Astrocyte (in vitro differentiated cells and primary cell): ENCODE results near the gene PLGRKT. TPM values are rescaled to one million over a fixed set of nuclear protein-coding genes. Genes with fewer than 3 reads are reported as not detected.

ENCODE experiments used
- DNase-seq: peaks from one replicate; pipeline ENCODE4 v3.0.0-alpha.2; 2010; ENCODE audit warnings: low read depth
- FAIRE-seq: peaks from 2 replicates; lab custom pipeline; 2011; peaks lifted over from hg19 to GRCh38; lab: Jason Lieb, UNC
- H2AFZ ChIP-seq: 2 replicates; pipeline ENCODE4 v1.6.0; 2012; ENCODE audit warnings: low read depth, low read length, inconsistent platforms
- H3K27ac ChIP-seq: 2 replicates; pipeline ENCODE4 v1.5.1; 2011; ENCODE audit warnings: low read depth, low read length, inconsistent platforms
- H3K27me3 ChIP-seq: 2 replicates; pipeline ENCODE4 v1.6.0; 2011; ENCODE audit warnings: low read length, inconsistent platforms; ENCODE audit not compliant: insufficient read depth
- H3K36me3 ChIP-seq: 2 replicates; pipeline ENCODE4 v1.5.1; 2011; ENCODE audit warnings: low read length, inconsistent platforms; ENCODE audit not compliant: insufficient read depth
- H3K4me1 ChIP-seq: 2 replicates; pipeline ENCODE4 v1.5.1; 2011; ENCODE audit warnings: low read length, inconsistent platforms; ENCODE audit not compliant: insufficient read depth
- H3K4me2 ChIP-seq: 2 replicates; pipeline ENCODE4 v1.6.0; 2012; ENCODE audit warnings: low read length, inconsistent platforms
- H3K4me3 ChIP-seq: 2 replicates; pipeline ENCODE4 v1.5.1; 2011; ENCODE audit warnings: low read depth, mild to moderate bottlenecking, low read length, inconsistent platforms; ENCODE audit not compliant: insufficient read depth
- H3K79me2 ChIP-seq: 2 replicates; pipeline ENCODE4 v1.6.0; 2012; ENCODE audit warnings: mild to moderate bottlenecking, low read length, inconsistent platforms; ENCODE audit not compliant: insufficient read depth
- H3K9ac ChIP-seq: 2 replicates; pipeline ENCODE4 v1.6.0; 2012; ENCODE audit warnings: mild to moderate bottlenecking, low read length, inconsistent platforms
- H3K9me3 ChIP-seq: 2 replicates; pipeline ENCODE4 v1.5.1; 2012; ENCODE audit warnings: low read depth, mild to moderate bottlenecking, low read length, inconsistent platforms; ENCODE audit not compliant: insufficient read depth
- H4K20me1 ChIP-seq: 2 replicates; pipeline ENCODE4 v1.6.0; 2012; ENCODE audit warnings: low read length, inconsistent platforms; ENCODE audit not compliant: insufficient read depth
- H3K27ac Mint-ChIP-seq: one replicate; pipeline ENCODE4 v1.8.0; 2021; ENCODE audit warnings: mild to moderate bottlenecking, mixed read lengths; ENCODE audit not compliant: unreplicated experiment
- H3K27me3 Mint-ChIP-seq: one replicate; pipeline ENCODE4 v1.8.0; 2021; ENCODE audit warnings: low read depth, mixed read lengths; ENCODE audit not compliant: unreplicated experiment
- H3K36me3 Mint-ChIP-seq: one replicate; pipeline ENCODE4 v1.8.0; 2021; ENCODE audit warnings: low read depth, mixed read lengths; ENCODE audit not compliant: unreplicated experiment
- H3K4me1 Mint-ChIP-seq: one replicate; pipeline ENCODE4 v1.8.0; 2021; ENCODE audit warnings: low read depth, mixed read lengths; ENCODE audit not compliant: unreplicated experiment
- H3K4me3 Mint-ChIP-seq: one replicate; pipeline ENCODE4 v1.8.0; 2021; ENCODE audit warnings: mild to moderate bottlenecking, moderate library complexity, mixed read lengths; ENCODE audit not compliant: unreplicated experiment
- H3K9me3 Mint-ChIP-seq: one replicate; pipeline ENCODE4 v1.8.0; 2021; ENCODE audit warnings: mild to moderate bottlenecking, mixed read lengths; ENCODE audit not compliant: unreplicated experiment
- CTCF ChIP-seq: IDR thresholded peaks from 2 replicates; pipeline ENCODE4 v1.5.1; 2011; ENCODE audit warnings: low read depth, mild to moderate bottlenecking, inconsistent platforms, low read length, moderate library complexity; ENCODE audit not compliant: insufficient read depth
- EZH2 ChIP-seq: IDR thresholded peaks from 2 replicates; pipeline ENCODE4 v1.6.1; 2012; ENCODE audit warnings: mild to moderate bottlenecking, low read length, inconsistent platforms; ENCODE audit not compliant: insufficient read depth
- total RNA-seq: library from RNA; stranded (reverse); gene quantifications from 2 replicates; pipeline ENCODE4 v1.2.1, GENCODE V29; 2021

Gene PLGRKT
- total RNA-seq, 1 donor from 2014 or later: 10.6 TPM

- Histone ChIP-seq H3K4me1 (no peaks in the 10 kb centered on the region), H3K27ac (no peak overlapping the region), H4K20me1 (no peaks in the 10 kb centered on the region), H3K9me3 (no peaks in the 10 kb centered on the region), H3K9ac (no peak overlapping the region), H3K4me2 (no peak overlapping the region), H3K4me3 (no peak overlapping the region), H3K36me3 (no peaks in the 10 kb centered on the region), H3K79me2 (no peaks in the 10 kb centered on the region), H3K27me3 (no peaks in the 10 kb centered on the region), H2AFZ (no peak overlapping the region)
- no peaks in the 10 kb centered on the region for H3K27me3 Mint-ChIP-seq
- no peak for DNase-seq
- FAIRE-seq: no peak
- peaks cover 2% of the 10 kb centered on the region for H3K4me1 Mint-ChIP-seq
- no peaks in the 10 kb centered on the region for H3K36me3 Mint-ChIP-seq
- no peak overlapping the region for H3K4me3 Mint-ChIP-seq
- H3K9me3 Mint-ChIP-seq: peaks cover 3% of the 10 kb centered on the region
- TF ChIP-seq CTCF (no peak), EZH2 (no peak)
- no peak overlapping the region for H3K27ac Mint-ChIP-seq
Measured at GRCh38 chr9:5483306-5483705, 45.6 kb upstream of the PLGRKT start.

GRCh38 chr9:5482194-5482593 is 44.5 kb upstream of the PLGRKT start:
- H3K4me3 Mint-ChIP-seq: no peak overlapping the region
- TF ChIP-seq EZH2: no peak
- no peak for TF ChIP-seq CTCF

GRCh38 chr9:5481322-5482040 is 43.8 kb upstream of the PLGRKT start:
- TF ChIP-seq CTCF: peak; percentile 10
- TF ChIP-seq EZH2: no peak
- Histone ChIP-seq H3K27me3 (no peaks in the 10 kb centered on the region), H3K9ac (no peak overlapping the region), H3K27ac (no peak overlapping the region), H3K4me2 (no peak overlapping the region), H3K36me3 (no peaks in the 10 kb centered on the region), H2AFZ (no peak overlapping the region), H3K4me3 (no peak overlapping the region), H4K20me1 (no peaks in the 10 kb centered on the region), H3K79me2 (no peaks in the 10 kb centered on the region), H3K4me1 (no peaks in the 10 kb centered on the region), H3K9me3 (no peaks in the 10 kb centered on the region)
- no peaks in the 10 kb centered on the region for H3K27me3 Mint-ChIP-seq
- peaks cover 4% of the 10 kb centered on the region for H3K9me3 Mint-ChIP-seq
- DNase-seq (no peak), FAIRE-seq (peak; percentile 50)
- no peaks in the 10 kb centered on the region for H3K36me3 Mint-ChIP-seq
- no peak overlapping the region for H3K27ac Mint-ChIP-seq
- H3K4me3 Mint-ChIP-seq: no peak overlapping the region
- no peaks in the 10 kb centered on the region for H3K4me1 Mint-ChIP-seq

More at GRCh38 chr9:5482194-5482593, 44.5 kb upstream of the PLGRKT start:
- Mint-ChIP-seq H3K27me3 (no peaks in the 10 kb centered on the region), H3K9me3 (peaks cover 7% of the 10 kb centered on the region), H3K27ac (no peak overlapping the region), H3K36me3 (no peaks in the 10 kb centered on the region), H3K4me1 (no peaks in the 10 kb centered on the region)
- Histone ChIP-seq H3K27me3 (no peaks in the 10 kb centered on the region), H3K4me2 (no peak overlapping the region), H2AFZ (no peak overlapping the region), H3K27ac (no peak overlapping the region), H3K9me3 (no peaks in the 10 kb centered on the region), H3K79me2 (no peaks in the 10 kb centered on the region), H3K4me1 (no peaks in the 10 kb centered on the region), H4K20me1 (no peaks in the 10 kb centered on the region), H3K4me3 (no peak overlapping the region), H3K36me3 (no peaks in the 10 kb centered on the region), H3K9ac (no peak overlapping the region)
- FAIRE-seq (no peak), DNase-seq (no peak)
